HUES48 (cell line): ENCODE data around the gene OR7A17.

Experiments used
- H3K27ac ChIP-seq: one replicate; pipeline ENCODE4 v1.7.0; 2013; ENCODE audit warnings: low read depth, low read length, inconsistent platforms
- H3K27me3 ChIP-seq: 2 replicates; pipeline ENCODE4 v1.6.1; 2013; ENCODE audit warnings: mild to moderate bottlenecking, low read length; ENCODE audit not compliant: control insufficient read depth, insufficient read depth
- H3K36me3 ChIP-seq: 2 replicates; pipeline ENCODE4 v1.6.1; 2013; ENCODE audit warnings: low read length; ENCODE audit not compliant: control insufficient read depth, insufficient read depth
- H3K4me1 ChIP-seq: 2 replicates; pipeline ENCODE4 v1.6.1; 2013; ENCODE audit warnings: mild to moderate bottlenecking, low read length; ENCODE audit not compliant: control insufficient read depth, insufficient read depth
- H3K4me3 ChIP-seq: 2 replicates; pipeline ENCODE4 v1.5.1; 2013; ENCODE audit warnings: mild to moderate bottlenecking, low read depth, low read length
- H3K9ac ChIP-seq: 2 replicates; pipeline ENCODE4 v1.6.1; 2013; ENCODE audit warnings: mild to moderate bottlenecking, low read depth, low read length, moderate library complexity
- H3K9me3 ChIP-seq: 2 replicates; pipeline ENCODE4 v1.6.1; 2013; ENCODE audit warnings: low read length; ENCODE audit not compliant: control insufficient read depth, insufficient read depth

Gene OR7A17

DNA sequence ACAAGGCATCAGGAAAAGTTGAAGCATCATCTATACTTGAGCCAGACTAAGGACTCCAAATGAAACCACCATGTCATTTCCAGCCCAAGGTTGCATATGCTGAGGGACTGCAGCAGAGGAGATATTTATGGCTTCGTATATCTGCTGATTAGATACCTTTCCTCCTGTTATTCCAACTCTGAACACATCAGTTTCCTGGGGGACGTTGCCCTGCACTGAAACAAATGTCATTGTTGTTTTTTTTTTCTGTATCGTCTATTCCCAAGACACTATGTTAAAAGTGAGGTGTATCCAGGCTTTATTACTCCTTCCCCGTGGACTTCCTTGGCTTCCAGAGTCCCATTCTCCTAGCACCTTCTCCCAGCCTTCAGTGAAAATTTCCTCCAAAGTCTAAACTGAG, at the start of gene OR7A17:
Gene OR7A17, minus strand, starts transcription at position 101 of the 400 bp plus-strand sequence. CDS start 4,777 bp downstream, outside the sequence.
- peaks cover 19% of the 10 kb centered on the region for H3K9me3 ChIP-seq
- H3K9ac ChIP-seq = no peak within 1 kb of the TSS
- H3K27me3 ChIP-seq = no peaks in the 10 kb centered on the region
- H3K36me3 ChIP-seq = no peaks in the 10 kb centered on the region
- no peaks in the 10 kb centered on the region for H3K4me1 ChIP-seq
- H3K4me3 ChIP-seq = no peak within 1 kb of the TSS
- no peak within 1 kb of the TSS for H3K27ac ChIP-seq

DNA sequence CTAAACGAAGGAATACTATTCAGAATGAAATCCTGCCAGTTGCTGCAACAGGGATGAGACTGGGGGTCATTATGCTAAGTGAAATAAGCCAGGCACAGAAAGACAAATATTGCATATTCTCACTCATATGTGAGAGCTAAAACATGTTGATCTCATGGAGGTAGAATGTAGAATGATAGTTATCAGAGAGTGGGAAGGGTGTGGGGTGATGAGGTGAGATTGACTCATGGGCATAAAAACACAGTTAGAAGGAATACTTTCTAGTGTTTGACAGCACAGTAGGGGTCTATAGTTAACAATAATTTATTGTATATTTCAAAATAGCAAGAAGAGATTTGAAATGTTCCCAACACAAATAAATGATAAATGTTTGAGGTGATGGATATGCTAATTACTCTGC, 47.6 kb upstream of the OR7A17 start:
- Histone ChIP-seq H3K27ac (no peak overlapping the region), H3K27me3 (no peaks in the 10 kb centered on the region), H3K36me3 (no peaks in the 10 kb centered on the region), H3K9ac (no peak overlapping the region), H3K9me3 (peaks cover 28% of the 10 kb centered on the region), H3K4me1 (no peaks in the 10 kb centered on the region), H3K4me3 (no peak overlapping the region)

DNA sequence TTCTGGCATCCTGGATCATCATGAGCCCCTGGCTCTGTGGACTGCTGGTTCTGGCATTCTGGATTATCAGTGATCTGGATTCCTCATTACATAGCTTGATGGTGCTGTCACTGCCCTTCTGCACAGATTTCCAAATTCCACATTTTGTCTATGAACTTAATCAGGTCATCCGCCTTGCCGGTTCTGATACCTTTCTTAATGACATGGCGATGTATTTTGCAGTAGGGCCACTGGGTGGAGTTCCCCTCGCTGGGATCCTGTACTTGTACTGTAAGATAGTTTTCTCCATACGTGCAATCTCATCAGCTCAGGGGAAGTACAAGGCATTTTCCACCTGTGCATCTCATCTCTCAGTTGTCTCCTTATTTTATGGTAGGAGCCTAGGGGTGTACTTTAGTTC, 30.9 kb upstream of the OR7A17 start:
- no peak overlapping the region for H3K9ac ChIP-seq
- H3K9me3 ChIP-seq = peaks cover 41% of the 10 kb centered on the region
- no peaks in the 10 kb centered on the region for H3K27me3 ChIP-seq
- no peak overlapping the region for H3K4me3 ChIP-seq
- H3K27ac ChIP-seq = no peak overlapping the region
- H3K4me1 ChIP-seq = no peaks in the 10 kb centered on the region
- H3K36me3 ChIP-seq = no peaks in the 10 kb centered on the region

DNA sequence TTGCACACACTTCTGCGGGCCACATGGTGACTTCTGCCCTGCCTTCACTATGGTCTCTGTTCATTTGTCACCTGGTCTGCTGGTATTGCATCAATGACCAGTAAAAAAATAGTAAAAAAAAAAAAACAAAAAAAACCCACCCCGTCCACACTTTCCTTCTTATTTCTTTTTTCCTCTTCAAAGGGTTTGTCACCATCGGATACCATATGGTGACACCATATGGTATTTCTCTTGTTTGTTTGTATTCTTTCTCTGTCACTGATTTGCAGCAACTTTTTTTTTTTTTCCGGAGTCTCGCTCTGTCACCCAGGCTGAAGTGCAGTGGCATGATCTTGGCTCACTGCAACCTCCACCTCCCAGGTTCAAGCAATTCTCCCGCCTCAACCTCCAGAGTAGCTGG, 29.2 kb upstream of the OR7A17 start:
- H3K36me3 ChIP-seq = no peaks in the 10 kb centered on the region
- H3K4me3 ChIP-seq = no peak overlapping the region
- H3K9me3 ChIP-seq = peaks cover 39% of the 10 kb centered on the region
- no peaks in the 10 kb centered on the region for H3K4me1 ChIP-seq
- no peak overlapping the region for H3K27ac ChIP-seq
- H3K9ac ChIP-seq = no peak overlapping the region
- no peaks in the 10 kb centered on the region for H3K27me3 ChIP-seq

- peaks cover 20% of the 10 kb centered on the region for H3K9me3 ChIP-seq
- no peaks in the 10 kb centered on the region for H3K4me1 ChIP-seq
- no peaks in the 10 kb centered on the region for H3K27me3 ChIP-seq
- no peak overlapping the region for H3K9ac ChIP-seq
- H3K4me3 ChIP-seq = no peak overlapping the region
- no peaks in the 10 kb centered on the region for H3K36me3 ChIP-seq
- no peak overlapping the region for H3K27ac ChIP-seq
These were observed 20.8 kb upstream of the OR7A17 start for GRCh38 chr19:14906711-14907110.

GRCh38 chr19:14901675-14902260, 15.8 kb upstream of the OR7A17 start:
- no peak overlapping the region for H3K9ac ChIP-seq
- H3K4me1 ChIP-seq = no peaks in the 10 kb centered on the region
- H3K9me3 ChIP-seq = peaks cover 12% of the 10 kb centered on the region
- no peak overlapping the region for H3K4me3 ChIP-seq
- H3K27ac ChIP-seq = no peak overlapping the region
- no peaks in the 10 kb centered on the region for H3K36me3 ChIP-seq
- H3K27me3 ChIP-seq = no peaks in the 10 kb centered on the region

DNA sequence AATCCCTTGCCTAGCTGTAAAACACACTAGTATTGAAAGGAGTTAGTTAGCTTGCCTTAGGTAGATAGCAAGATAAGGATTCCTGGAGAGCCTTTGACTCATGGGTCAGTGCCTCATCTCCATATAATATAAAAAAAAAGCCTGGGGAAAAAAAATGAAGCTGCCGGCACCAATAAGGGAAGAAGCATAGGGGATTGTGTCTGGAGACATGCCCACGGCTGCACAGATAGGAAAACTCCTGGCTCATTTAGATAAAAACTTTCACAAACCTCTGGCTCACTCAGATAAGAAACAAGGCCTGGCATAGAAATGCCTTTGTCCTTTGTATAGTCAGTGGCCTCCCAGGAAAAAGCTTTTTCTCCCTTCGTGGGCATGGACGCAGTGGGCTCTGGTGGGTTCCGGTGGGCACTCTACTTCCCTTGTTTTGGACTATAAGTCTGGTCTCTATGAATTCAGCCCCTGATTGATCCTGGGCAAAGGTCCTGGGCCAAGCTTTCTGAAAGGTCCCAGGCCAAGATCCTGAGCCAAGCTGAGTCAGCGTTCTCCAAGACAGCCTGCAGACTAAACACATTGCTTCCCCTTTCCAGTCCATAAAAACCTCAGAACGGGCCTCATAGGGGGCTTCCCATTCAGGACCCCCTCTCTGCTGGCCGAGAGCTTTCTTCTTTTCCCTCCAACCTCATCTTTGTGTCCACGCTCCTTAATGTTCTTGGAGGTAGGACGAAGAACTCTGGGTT, 4.9 kb upstream of the OR7A17 start:
- Histone ChIP-seq H3K4me1 (no peaks in the 10 kb centered on the region), H3K27me3 (no peaks in the 10 kb centered on the region), H3K9me3 (peaks cover 4% of the 10 kb centered on the region; the same call in 1 of the 2 replicates), H3K9ac (no peak overlapping the region), H3K27ac (no peak overlapping the region), H3K36me3 (no peaks in the 10 kb centered on the region), H3K4me3 (no peak overlapping the region)

DNA sequence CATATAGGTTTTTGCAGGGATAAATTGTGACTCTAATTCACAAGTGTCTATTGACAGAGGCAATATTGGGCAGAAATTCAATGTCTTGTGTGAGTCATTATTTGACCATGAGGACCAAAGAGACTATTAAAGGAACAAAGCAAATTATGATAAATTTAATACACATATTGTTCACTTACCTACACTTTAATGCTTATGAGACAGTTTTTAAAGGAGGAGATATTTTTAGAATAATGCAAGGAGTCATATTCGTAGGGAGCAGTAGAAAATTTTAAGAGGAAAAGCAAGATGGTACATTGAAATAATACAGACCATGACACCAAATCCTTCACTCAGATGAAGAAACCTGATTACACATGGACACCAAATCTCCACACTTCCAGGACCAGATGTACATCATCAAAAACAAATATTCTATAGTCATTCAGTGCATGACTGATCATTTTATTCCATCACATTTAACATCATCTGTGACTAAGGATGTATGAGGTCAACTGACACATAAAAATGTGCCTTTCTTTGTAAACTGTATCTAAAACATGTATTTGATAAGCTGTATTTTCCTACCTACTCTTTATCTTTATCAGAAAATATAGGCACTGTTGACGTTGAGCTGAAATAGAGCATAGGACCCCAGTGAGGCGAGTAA, 4.2 kb upstream of the OR7A17 start:
- Histone ChIP-seq H3K36me3 (no peaks in the 10 kb centered on the region), H3K9ac (no peak overlapping the region), H3K27me3 (no peaks in the 10 kb centered on the region), H3K4me3 (no peak overlapping the region), H3K9me3 (peaks cover 4% of the 10 kb centered on the region; the same call in 1 of the 2 replicates), H3K27ac (no peak overlapping the region), H3K4me1 (no peaks in the 10 kb centered on the region)

DNA sequence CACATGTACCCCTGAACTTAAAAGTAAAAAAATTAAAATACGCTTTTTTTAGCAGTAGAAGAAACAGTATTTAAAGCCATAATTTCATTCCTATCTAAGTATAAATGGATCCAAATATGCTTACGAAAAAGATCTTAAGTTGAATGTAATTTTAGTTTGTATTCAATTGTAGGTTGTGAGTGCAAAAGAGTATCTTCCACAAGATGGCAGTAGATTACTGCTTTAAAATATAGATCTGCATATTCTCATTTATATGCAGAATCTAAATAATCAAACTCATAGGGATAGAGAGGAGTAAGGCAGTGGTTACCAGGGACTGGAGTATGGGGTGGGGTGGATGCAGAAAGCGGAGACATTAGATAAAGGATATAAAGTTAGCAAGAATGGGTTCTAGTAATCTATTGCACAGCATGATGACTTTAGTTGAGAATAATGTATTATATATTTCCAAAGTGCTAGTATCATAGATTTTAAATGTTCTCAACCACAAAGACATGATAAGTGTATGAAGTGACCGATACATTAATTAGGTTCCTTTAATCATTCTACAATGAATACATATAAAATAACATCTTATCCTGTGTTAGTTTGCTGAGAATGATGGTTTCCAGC, 14.2 kb downstream of the OR7A17 start:
- Histone ChIP-seq H3K4me3 (no peak overlapping the region), H3K27me3 (no peaks in the 10 kb centered on the region), H3K4me1 (no peaks in the 10 kb centered on the region), H3K36me3 (no peaks in the 10 kb centered on the region), H3K9ac (no peak overlapping the region), H3K27ac (no peak overlapping the region), H3K9me3 (peaks cover 51% of the 10 kb centered on the region)

GRCh38 chr19:14868497-14868896, 17.4 kb downstream of the OR7A17 start:
- H3K27me3 ChIP-seq = no peaks in the 10 kb centered on the region
- no peak overlapping the region for H3K4me3 ChIP-seq
- H3K9ac ChIP-seq = no peak overlapping the region
- H3K27ac ChIP-seq = no peak overlapping the region
- peaks cover 68% of the 10 kb centered on the region for H3K9me3 ChIP-seq
- no peaks in the 10 kb centered on the region for H3K36me3 ChIP-seq
- no peaks in the 10 kb centered on the region for H3K4me1 ChIP-seq

GRCh38 chr19:14848822-14849221, 37.1 kb downstream of the OR7A17 start, which contains the start of gene OR7A10:
OR7A10 (minus strand) TSS chr19:14848922; CDS start chr19:14841877, 7,045 bp downstream.
- Histone ChIP-seq H3K4me3 (no peak within 1 kb of the TSS), H3K4me1 (no peaks in the 10 kb centered on the region), H3K9ac (no peak within 1 kb of the TSS), H3K36me3 (no peaks in the 10 kb centered on the region), H3K9me3 (peaks cover 76% of the 10 kb centered on the region), H3K27me3 (no peaks in the 10 kb centered on the region), H3K27ac (no peak within 1 kb of the TSS)
